DOHH2 (cell line): ENCODE results near the gene PROKR1.

Experiments
- H3F3A ChIP-seq: fragments of 200-600 bp; sonication (generic), shearing (Covaris generic); 2 replicates; pipeline ENCODE4 v1.6.0; 2016; ENCODE audit warnings: antibody characterized with exemption, mild to moderate bottlenecking; ENCODE audit not compliant: control insufficient read depth, insufficient read depth
- H3K27ac ChIP-seq: fragments of 200-600 bp; sonication (generic); 2 replicates; pipeline ENCODE4 v1.5.1; 2014; ENCODE audit warnings: low read depth, mild to moderate bottlenecking, low read length, moderate library complexity
- H3K27me3 ChIP-seq: fragments of 200-600 bp; sonication (generic); 2 replicates; pipeline ENCODE4 v1.6.1; 2014; ENCODE audit warnings: mild to moderate bottlenecking, low read length, mixed read lengths; ENCODE audit not compliant: control insufficient read depth
- H3K36me3 ChIP-seq: fragments of 200-600 bp; sonication (generic); 2 replicates; pipeline ENCODE4 v1.6.1; 2014; ENCODE audit warnings: mild to moderate bottlenecking, low read length, moderate library complexity, mixed read lengths; ENCODE audit not compliant: control insufficient read depth
- H3K4me1 ChIP-seq: fragments of 200-600 bp; sonication (generic); 2 replicates; pipeline ENCODE4 v1.6.1; 2014; ENCODE audit warnings: mild to moderate bottlenecking, low read length, mixed read lengths; ENCODE audit not compliant: control insufficient read depth
- H3K4me2 ChIP-seq: fragments of 200-600 bp; sonication (generic); 2 replicates; pipeline ENCODE4 v1.6.0; 2014; ENCODE audit warnings: mild to moderate bottlenecking, low read length, moderate library complexity
- H3K4me3 ChIP-seq: fragments of 200-600 bp; sonication (generic); 2 replicates; pipeline ENCODE4 v1.5.1; 2014; ENCODE audit warnings: mild to moderate bottlenecking, low read length, mixed read lengths
- H3K79me2 ChIP-seq: fragments of 200-600 bp; sonication (generic); 2 replicates; pipeline ENCODE4 v1.6.1; 2014; ENCODE audit warnings: mild to moderate bottlenecking, low read length, mixed read lengths; ENCODE audit not compliant: control insufficient read depth
- H3K9me2 ChIP-seq: fragments of 200-600 bp; sonication (generic); replicated peaks from 2 replicates; pipeline ENCODE4 v1.6.1; 2014; ENCODE audit warnings: mild to moderate bottlenecking, low read length, mixed read lengths; ENCODE audit not compliant: control insufficient read depth
- H3K9me3 ChIP-seq: fragments of 200-600 bp; sonication (generic); 2 replicates; pipeline ENCODE4 v1.6.1; 2014; ENCODE audit warnings: antibody characterized with exemption, low read length, mixed read lengths; ENCODE audit not compliant: control insufficient read depth, insufficient read depth
- H4K20me1 ChIP-seq: fragments of 200-600 bp; sonication (generic); 2 replicates; pipeline ENCODE4 v1.6.0; 2014; ENCODE audit warnings: low read depth, mild to moderate bottlenecking, antibody characterized with exemption, low read length, moderate library complexity; ENCODE audit not compliant: control insufficient read depth, insufficient read depth
- CTCF ChIP-seq: fragments of 200-600 bp; sonication (generic); IDR thresholded peaks from one replicate; pipeline ENCODE4 v1.5.1; 2014; ENCODE audit warnings: antibody characterized with exemption, mild to moderate bottlenecking, low read depth, low read length; ENCODE audit not compliant: poor library complexity, severe bottlenecking
- EZH2phosphoT487 ChIP-seq: fragments of 200-600 bp; sonication (generic); IDR thresholded peaks from 2 replicates; pipeline ENCODE4 v1.6.1; 2017; ENCODE audit warnings: borderline replicate concordance, mild to moderate bottlenecking, antibody characterized with exemption, low read length, moderate library complexity, mixed read lengths

Gene PROKR1

DNA sequence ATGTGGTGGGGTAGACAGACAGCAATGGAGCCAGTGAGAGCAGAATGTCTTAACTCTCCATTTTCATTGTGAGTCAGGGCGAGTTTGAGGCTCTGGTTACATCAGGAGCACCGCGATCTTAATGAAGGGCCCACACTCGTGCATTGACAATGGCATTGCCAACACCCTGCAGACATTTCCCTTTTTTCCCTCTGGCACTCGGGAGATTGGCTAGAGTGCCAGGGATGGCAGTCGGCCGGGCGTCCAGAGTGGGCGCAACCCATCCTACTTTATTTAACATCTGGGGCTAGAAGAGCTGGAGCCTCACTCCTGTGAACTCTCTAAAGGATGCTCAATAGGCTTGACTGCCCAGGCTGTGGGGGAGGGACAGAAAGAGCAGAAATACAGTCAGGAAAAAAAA is 9.7 kb downstream of the PROKR1 start:
- Histone ChIP-seq H3K4me2 (no peak overlapping the region), H3K27ac (no peak overlapping the region), H3K4me1 (no peaks in the 10 kb centered on the region), H3K27me3 (peaks cover 5% of the 10 kb centered on the region; the same call in 1 of the 2 replicates), H3K4me3 (no peak overlapping the region), H4K20me1 (no peaks in the 10 kb centered on the region), H3F3A (no peaks in the 10 kb centered on the region), H3K36me3 (no peaks in the 10 kb centered on the region), H3K9me3 (no peaks in the 10 kb centered on the region), H3K79me2 (no peaks in the 10 kb centered on the region), H3K9me2 (no peaks in the 10 kb centered on the region)
- no peak for TF ChIP-seq EZH2phosphoT487
- TF ChIP-seq CTCF = no peak

- Histone ChIP-seq H3K4me2 (no peak overlapping the region), H3K27ac (no peak overlapping the region), H4K20me1 (no peaks in the 10 kb centered on the region), H3K4me3 (no peak overlapping the region), H3K9me3 (no peaks in the 10 kb centered on the region), H3K79me2 (no peaks in the 10 kb centered on the region), H3K4me1 (no peaks in the 10 kb centered on the region), H3K36me3 (no peaks in the 10 kb centered on the region), H3K9me2 (no peaks in the 10 kb centered on the region), H3K27me3 (peaks cover 5% of the 10 kb centered on the region; the same call in 1 of the 2 replicates), H3F3A (no peaks in the 10 kb centered on the region)
- TF ChIP-seq EZH2phosphoT487 = no peak
- no peak for TF ChIP-seq CTCF
Observed at GRCh38 chr2:68653538-68653982, 10.2 kb downstream of the PROKR1 start.

- H3K79me2 ChIP-seq = no peaks in the 10 kb centered on the region
- H3F3A ChIP-seq = no peaks in the 10 kb centered on the region
- peaks cover 5% of the 10 kb centered on the region; the same call in 1 of the 2 replicates for H3K27me3 ChIP-seq
- H3K9me2 ChIP-seq = no peaks in the 10 kb centered on the region
- no peak for TF ChIP-seq EZH2phosphoT487
- no peak for TF ChIP-seq CTCF
- H3K36me3 ChIP-seq = no peaks in the 10 kb centered on the region
- no peaks in the 10 kb centered on the region for H3K9me3 ChIP-seq
- no peak overlapping the region for H3K4me3 ChIP-seq
- no peaks in the 10 kb centered on the region for H4K20me1 ChIP-seq
- H3K4me2 ChIP-seq = no peak overlapping the region
- H3K4me1 ChIP-seq = peaks cover 11% of the 10 kb centered on the region
- H3K27ac ChIP-seq = no peak overlapping the region
Observed at GRCh38 chr2:68658266-68658665, 14.9 kb downstream of the PROKR1 start.

DNA sequence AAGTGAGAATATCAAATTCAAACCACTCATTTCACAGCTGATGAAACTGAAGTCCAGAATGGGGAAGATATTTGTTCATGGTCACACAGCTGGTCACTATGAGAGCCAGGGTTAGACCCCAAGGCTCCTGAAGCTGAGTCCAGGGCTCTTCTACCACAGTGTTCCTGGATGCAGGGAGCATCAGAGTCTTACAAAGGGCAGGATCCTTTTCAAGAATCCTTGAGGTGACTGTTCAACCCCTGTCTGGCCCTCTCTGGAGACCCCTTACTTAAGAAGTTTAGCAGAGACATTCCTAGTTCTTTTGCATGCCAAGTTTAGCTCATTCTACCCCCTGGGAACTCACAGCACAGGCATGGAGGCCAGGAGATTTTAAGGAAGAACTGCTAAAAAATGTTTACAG is 15.7 kb downstream of the PROKR1 start:
- H3K4me1 ChIP-seq = peaks cover 11% of the 10 kb centered on the region
- H3K4me3 ChIP-seq = no peak overlapping the region
- H3K4me2 ChIP-seq = no peak overlapping the region
- no peaks in the 10 kb centered on the region for H3K27me3 ChIP-seq
- no peaks in the 10 kb centered on the region for H4K20me1 ChIP-seq
- H3F3A ChIP-seq = no peaks in the 10 kb centered on the region
- H3K79me2 ChIP-seq = no peaks in the 10 kb centered on the region
- no peak overlapping the region for H3K27ac ChIP-seq
- H3K9me2 ChIP-seq = no peaks in the 10 kb centered on the region
- no peak for TF ChIP-seq EZH2phosphoT487
- TF ChIP-seq CTCF = no peak
- H3K9me3 ChIP-seq = no peaks in the 10 kb centered on the region
- H3K36me3 ChIP-seq = no peaks in the 10 kb centered on the region
